ENCODE data around the gene COG6.

Gene COG6

DNA sequence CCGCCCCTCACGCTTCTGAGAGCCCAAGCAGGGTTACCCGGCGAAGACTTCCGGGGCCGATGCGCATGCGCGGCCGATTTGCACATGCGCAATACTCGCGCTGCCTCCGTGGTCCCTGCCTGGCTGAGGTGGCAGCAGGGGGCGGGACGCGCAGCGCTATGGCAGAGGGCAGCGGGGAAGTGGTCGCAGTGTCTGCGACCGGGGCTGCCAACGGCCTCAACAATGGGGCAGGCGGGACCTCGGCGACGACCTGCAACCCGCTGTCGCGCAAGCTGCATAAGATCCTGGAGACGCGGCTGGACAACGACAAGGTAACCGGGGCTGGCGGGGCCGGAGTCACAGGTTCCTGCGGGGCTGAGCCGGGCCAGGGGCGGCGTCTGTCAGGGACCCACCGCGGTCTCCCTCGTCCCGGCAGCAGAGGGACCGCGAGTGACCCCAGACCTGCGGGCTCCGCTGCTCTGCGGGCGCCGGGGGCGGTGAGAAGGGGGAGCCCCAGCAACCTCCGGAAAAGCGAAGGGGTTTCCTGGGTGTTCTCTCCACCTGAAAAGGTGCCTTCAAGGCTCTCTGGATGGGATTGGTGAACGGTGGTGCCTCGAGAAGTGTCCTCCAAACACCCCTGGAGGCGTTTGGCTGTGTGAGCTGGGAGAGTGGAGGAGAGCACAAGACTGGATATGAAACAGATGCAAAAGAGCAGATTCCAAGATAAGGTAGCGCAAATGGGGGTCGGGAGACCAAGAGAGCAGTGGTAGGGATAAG, at the start of gene COG6:
TSS of gene COG6 (plus strand) at position 94 of the 756 bp plus-strand sequence. CDS start at position 159, 65 bp downstream.
- peak; percentile 91 to 93 for DNase-seq (ENCODE audit: low read depth in 2 of 2)

DNA sequence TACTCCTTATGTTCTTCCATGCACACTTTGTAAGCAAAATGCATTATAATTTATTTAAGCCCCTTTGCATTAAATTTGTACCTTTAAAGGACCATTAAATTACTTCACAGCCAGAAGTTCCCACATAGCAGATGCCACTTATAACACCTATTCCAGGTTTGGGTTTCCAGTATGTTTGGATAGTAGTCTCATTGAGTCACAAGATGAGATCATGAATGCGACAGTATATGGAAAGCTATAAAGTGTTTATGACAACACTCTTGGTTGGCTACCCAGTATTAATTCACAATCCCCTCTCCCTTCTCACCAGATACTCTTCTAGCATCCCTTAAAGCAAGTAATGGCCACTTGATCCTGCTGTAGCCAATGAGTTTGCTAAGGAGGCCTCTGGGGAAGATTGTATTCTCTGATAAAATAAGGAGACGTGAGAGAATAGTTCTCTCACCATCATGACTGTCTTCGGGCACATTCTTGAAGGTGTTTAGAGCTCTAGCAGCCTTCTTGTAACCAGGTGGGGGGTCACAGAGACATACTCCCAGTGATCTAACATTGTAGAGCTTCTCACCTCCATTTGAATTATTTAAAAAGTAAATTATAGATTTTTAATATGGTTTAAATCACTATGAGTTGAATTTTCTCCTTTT, 49.7 kb upstream of the COG6 start:
- no peak for DNase-seq (ENCODE audit: low read depth in 2 of 2)

DNA sequence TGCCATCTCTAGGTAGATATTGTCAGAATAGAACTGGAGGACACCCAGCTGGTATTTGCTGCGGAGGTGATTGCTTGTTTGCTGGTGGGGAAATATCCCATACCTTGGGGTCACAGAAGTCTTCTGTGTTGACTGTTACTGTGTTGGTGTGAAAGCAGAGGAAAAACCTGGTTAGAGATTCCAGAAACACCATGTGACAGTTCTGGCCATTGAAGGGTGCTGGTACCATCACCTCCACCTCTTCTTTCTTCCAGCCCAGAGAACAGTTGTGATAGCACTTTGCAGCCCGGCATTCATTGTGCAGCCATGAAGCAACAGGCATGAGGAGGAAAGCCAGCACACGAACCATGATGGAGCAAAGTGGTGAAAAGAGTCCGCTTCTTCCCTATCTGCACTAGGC, 47.6 kb upstream of the COG6 start:
- no peak for DNase-seq (ENCODE audit: low read depth in 2 of 2)

DNA sequence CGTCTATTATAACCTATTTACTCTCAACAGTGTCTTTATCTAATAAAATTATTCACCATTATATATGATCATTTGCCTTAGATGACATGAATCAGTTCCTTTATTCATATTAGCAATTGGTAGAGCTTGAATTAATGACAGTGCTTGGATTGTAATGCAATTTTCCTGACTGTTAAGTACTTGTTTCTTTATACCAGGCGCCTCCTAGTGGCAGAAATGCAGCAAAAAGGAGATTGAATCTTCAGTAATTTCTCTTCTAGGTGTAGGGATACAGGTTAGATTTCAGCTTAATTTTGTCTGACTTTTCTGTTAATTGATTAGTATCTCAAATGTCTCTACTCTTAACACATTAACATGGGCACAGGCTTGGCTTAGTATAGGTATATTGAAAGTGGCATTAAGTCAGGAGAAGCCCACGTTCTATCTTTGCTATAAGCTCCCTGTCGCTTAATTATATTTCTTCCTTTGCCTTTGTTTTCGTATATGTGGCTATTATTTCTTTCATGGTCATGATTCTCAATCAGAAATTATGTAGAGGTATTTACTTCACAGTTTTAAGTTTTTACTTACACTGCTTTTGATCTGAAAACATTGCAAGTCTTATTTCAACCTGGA, 43.3 kb upstream of the COG6 start:
- DNase-seq (ENCODE audit: low read depth in 2 of 2): peak; percentile 5 to 58

DNA sequence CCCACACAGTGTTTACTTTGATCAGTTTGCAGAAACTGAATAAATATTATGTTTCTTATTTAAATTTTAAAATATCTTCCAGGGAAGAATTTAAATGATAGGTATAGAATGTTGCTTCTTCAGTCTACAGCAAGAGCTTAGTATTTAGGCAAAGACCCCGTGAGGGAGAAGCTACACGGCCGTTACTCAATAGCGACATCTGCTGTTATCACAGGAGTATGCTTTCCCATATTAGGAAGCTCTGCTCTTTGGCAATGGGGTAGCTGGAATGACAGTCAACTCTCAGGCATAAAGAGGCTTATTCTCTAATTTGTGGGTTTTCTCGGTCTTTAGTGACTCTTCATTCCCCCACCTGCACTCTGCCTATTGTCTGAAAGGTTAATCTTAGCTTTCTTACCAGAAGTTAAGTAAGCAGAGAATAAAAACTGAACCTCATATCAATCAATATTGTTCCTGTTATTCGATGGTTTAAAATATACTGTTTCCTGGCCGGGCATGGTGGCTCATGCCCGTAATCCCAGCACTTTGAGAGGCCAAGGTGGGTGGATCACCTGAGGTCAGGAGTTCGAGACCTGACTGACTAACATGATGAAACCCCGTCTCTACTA, 39.3 kb upstream of the COG6 start:
- DNase-seq (ENCODE audit: low read depth in 2 of 2): peak in 1 of 2 experiments; percentile 4

DNA sequence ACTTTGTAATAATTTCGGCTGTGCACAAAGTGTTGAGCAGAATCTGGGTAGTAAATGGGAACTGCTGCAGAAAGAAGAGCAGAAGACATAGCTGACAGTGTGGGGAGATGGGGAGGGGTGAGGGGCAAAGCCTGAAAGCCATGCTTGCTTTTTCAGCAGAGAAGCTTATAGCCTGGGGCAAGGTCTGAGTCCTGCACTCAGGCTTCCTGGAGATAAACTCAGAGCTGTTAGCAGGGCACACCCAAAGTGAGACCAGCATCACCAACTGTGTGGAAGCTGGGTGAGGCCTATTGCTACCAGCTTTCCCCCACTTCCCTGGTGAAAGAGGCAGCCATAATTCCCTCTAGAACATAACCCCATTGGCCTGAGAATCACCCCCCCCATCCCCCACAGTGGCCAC, 36.9 kb upstream of the COG6 start:
- no peak for DNase-seq (ENCODE audit: low read depth in 2 of 2)

GRCh38 chr13:39623466-39623865, 32.0 kb upstream of the COG6 start:
- DNase-seq (ENCODE audit: low read depth in 2 of 2): no peak

- DNase-seq (ENCODE audit: low read depth in 2 of 2): no peak
These were observed 24.2 kb upstream of the COG6 start for GRCh38 chr13:39631307-39631706.

DNA sequence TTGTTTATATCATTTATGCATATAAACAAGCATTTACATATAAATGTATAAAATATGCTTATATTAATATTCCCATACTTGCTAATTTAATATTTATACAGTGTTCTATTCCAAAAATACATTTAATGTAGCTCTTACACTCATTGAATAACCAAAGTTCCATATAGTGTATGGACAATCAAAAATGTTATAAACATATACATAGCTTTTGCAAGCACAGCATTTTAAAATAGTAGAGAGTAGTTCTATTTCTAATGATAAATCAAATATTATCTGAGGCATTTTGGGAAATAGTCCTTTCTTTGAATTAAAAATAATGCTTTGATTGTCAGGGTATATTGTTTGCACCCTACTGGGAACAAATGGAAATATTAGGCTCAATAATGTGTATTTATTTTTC, 22.5 kb upstream of the COG6 start:
- DNase-seq (ENCODE audit: low read depth in 2 of 2): no peak

- DNase-seq (ENCODE audit: low read depth in 2 of 2): no peak
These were observed 19.9 kb upstream of the COG6 start for GRCh38 chr13:39635564-39635963.

DNA sequence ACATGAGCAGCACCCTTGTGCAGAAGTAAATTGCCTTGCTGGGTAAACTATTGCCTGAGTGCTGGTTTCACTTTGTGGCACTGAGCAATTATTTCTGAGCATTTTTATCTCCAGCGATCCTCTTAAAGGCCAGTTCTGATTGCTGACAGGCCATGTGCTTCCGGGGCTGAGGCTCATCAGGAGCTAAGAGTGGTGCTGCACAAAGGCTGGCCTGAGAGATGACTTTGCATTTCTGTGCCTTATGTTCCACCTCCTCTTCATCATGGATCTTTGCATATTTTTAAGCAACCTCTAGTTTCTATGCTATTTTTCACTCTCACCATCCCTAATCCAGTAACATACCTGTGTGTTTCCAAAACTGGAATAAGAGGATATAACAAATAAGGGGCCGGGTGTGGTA, 17.6 kb upstream of the COG6 start:
- DNase-seq (ENCODE audit: low read depth in 2 of 2): no peak

- no peak for DNase-seq (ENCODE audit: low read depth in 2 of 2)
These were observed 13.8 kb upstream of the COG6 start for GRCh38 chr13:39641645-39642044.

GRCh38 chr13:39646122-39646521, 9.3 kb upstream of the COG6 start:
- DNase-seq (ENCODE audit: low read depth in 2 of 2): no peak

GRCh38 chr13:39655041-39655568, 357 bp upstream of the COG6 start:
- DNase-seq (ENCODE audit: low read depth in 2 of 2): no peak

DNA sequence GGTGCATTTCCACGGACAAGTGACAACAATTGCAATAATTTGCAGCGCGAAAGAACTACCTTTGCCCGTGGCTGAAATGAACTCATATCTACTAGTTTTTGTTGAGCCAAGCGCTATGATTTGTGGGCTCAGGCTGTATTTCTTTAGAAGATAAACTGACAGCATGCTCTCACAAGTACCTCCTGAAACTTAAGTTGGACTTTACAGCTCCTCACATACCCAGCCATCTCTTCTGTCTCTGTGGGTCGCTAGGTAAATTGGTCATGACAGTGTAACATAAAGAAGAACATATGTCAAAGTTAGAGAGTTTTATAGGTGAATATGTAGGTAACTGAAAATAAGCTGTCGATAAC, 839 bp downstream of the COG6 start:
- no peak for DNase-seq (ENCODE audit: low read depth in 2 of 2)

DNA sequence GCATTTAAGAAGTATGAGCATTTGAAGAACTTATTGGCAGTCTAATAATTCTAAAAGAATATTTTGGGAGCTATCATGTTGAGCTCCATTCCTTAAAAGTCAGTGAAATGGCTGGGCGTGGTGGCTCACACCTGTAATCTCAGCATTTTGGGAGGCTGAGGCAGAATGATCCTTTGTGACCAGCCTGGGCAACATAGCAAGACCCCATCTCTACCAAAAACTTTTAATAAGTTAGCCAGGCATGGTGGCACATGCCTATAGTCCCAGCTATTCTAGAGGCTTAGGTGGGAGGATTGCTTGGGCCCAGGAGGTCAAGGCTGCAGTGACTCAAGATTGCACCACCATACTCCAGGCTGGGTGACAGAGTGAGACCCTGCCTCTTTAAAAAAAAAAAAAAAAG, 8.0 kb downstream of the COG6 start:
- DNase-seq (ENCODE audit: low read depth in 2 of 2): no peak

- DNase-seq (ENCODE audit: low read depth in 2 of 2): no peak
These were observed 8.5 kb downstream of the COG6 start for GRCh38 chr13:39663958-39664357.

DNA sequence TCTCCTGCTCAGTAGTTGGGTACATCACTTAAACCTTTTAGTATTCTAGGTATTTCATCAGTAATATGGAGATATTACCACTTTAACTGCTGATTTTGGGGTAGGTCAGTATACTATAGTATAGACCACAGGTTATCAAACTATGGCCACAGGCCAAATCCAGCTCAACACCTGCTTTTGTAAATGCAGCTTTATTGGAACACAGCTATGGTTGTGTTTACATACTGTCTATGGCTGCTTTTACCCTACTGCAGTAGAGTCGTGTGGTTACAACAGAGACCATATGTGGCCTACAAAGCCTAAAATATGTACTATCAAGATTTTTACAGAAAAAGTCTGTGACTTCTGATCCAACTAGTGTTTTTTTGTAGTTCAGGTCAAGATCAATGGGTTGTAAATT, 10.3 kb downstream of the COG6 start:
- no peak for DNase-seq (ENCODE audit: low read depth in 2 of 2)

DNA sequence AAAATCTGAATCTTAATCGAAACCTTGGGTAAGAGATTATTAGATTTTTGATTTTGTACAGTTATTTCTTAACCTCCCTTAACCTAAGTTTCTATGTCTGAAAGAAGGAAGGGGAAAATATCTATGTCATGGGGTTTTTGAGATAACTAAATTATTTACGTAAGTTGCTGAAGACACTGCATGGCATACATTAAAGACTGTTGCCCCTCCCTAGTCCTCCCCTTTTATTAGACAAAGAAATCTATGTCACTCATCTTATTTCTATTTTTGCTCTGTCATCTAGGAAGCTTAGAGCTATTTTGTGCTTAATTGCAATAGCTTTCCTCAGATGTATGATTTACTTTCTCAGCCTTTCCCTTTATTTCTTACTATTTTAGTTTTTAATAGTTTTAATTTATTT, 15.0 kb downstream of the COG6 start:
- DNase-seq (ENCODE audit: low read depth in 2 of 2): no peak

DNA sequence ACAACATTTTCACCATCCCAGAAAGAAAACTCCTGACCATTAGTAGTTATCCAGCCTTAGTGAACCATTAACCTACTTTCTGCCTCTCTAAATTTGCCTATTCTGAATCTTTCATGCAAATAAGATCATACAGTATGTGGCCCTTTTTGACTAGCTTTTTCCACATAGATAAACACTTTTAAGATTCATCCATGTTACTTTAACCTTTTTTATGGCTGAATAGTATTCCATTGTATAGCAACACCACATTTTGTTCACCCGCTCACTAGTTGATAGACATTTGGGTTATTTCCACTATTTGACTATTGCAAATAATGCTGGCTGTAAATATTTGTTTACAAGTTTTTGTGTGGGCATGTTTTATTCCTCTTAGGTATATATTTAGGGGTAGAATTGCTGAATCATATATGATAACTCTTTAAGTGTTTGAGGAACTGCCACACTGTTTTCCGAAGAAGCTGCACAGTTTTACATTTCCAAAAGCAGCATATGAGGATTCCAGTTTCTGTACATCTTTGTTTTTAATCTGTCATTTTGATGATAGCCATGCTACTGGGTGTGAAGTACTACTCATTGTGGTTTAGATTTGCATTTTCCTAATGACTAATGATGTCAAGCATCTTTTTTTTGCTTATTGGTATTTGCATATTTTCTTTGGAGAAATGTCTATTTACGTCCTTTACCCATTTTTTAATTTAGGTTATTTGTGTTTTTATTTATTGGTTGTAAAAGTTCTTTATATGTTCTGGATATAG, 17.1 kb downstream of the COG6 start:
- DNase-seq (ENCODE audit: low read depth in 2 of 2): no peak

DNA sequence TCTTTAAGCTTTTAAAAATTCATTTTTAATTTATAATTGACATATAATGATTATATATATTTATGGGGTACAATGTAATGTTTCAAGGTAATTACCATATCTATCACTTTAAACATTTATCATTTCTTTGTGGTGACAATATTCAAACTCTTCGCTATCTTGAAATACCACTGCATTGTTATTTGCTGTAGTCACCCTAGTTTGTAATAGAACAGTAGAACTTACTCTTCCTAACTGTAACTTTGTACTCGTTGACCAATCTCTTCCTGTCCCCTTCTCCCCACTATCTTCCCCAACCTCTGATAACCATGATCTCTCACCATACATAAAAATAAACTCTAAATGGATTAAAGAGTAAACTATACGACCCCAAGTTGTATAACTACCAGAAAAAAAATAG, 20.4 kb downstream of the COG6 start:
- no peak for DNase-seq (ENCODE audit: low read depth in 2 of 2)
